ENCODE data around the gene MRE11.

MRE11 gene

GRCh38 chr11:94445641-94446040, 48.0 kb downstream of the MRE11 start:
- in situ Hi-C loops (cut with MboI; ENCODE audit: low sequenced_read_pairs, unreplicated experiment), result no loop called here
- TF ChIP-seq CTCF (IDR thresholded peaks at IDR 0.05; ENCODE audit: borderline replicate concordance, control extremely low read depth, extremely low read depth, insufficient read depth, missing control alignments), result no peak
- DNase-seq (ENCODE audit: low spot score), result no peak

- in situ Hi-C loops (cut with MboI; ENCODE audit: low sequenced_read_pairs, unreplicated experiment), result no loop called here
- no peak for DNase-seq (ENCODE audit: low spot score)
- no peak for TF ChIP-seq CTCF (IDR thresholded peaks at IDR 0.05; ENCODE audit: borderline replicate concordance, control extremely low read depth, extremely low read depth, insufficient read depth, missing control alignments)
Observed at GRCh38 chr11:94433049-94433448, 60.6 kb downstream of the MRE11 start.

DNA sequence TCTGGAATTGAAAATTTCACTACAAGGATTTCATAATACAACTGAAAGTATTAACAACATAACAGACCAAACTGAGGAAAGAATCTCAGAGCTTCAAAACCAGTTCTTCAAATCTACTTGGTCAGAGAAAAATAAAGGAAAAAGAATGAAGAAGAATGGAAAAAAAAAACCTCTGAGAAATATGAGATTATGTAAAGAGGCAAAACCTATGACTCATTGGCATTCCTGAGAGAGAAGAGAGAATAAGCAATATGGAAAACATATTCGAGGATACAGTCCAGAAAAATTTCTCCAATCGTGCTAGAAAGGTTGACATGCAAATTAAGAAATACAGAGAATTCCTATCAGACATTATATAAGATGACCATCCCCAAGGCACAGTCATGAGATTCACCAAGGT, 69.0 kb downstream of the MRE11 start:
- no peak for TF ChIP-seq CTCF (IDR thresholded peaks at IDR 0.05; ENCODE audit: borderline replicate concordance, control extremely low read depth, extremely low read depth, insufficient read depth, missing control alignments)
- in situ Hi-C loops (cut with MboI; ENCODE audit: low sequenced_read_pairs, unreplicated experiment), result no loop called here
- no peak for DNase-seq (ENCODE audit: low spot score)

- in situ Hi-C loops (cut with MboI; ENCODE audit: low sequenced_read_pairs, unreplicated experiment), result no loop called here
- no peak for DNase-seq (ENCODE audit: low spot score)
- no peak for TF ChIP-seq CTCF (IDR thresholded peaks at IDR 0.05; ENCODE audit: borderline replicate concordance, control extremely low read depth, extremely low read depth, insufficient read depth, missing control alignments)
Observed at GRCh38 chr11:94424011-94424410, 69.6 kb downstream of the MRE11 start.

DNA sequence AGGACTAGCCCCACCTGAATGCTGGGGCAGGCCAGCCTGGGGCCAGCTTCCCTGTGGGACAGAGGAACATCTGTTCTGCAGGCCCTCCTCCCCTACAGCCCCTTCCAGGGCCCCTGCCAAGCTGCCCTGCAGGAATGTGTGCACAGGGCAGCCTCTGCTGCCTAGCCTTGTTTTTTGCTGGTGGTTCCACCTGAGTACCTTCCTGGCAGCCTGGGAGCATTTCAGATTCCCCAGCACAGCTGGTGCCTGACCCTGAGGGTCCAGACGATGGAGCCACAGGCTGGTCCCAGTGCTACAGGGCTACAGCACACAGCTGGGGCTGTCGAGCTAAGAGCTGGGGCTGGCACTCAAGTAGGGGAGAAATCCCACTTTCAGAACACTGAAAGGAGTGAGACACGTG, 70.1 kb downstream of the MRE11 start:
- in situ Hi-C loops (cut with MboI; ENCODE audit: low sequenced_read_pairs, unreplicated experiment), result no loop called here
- TF ChIP-seq CTCF (IDR thresholded peaks at IDR 0.05; ENCODE audit: borderline replicate concordance, control extremely low read depth, extremely low read depth, insufficient read depth, missing control alignments), result no peak
- DNase-seq (ENCODE audit: low spot score), result no peak

GRCh38 chr11:94418123-94418765, 75.4 kb downstream of the MRE11 start:
- no peak for TF ChIP-seq CTCF (IDR thresholded peaks at IDR 0.05; ENCODE audit: borderline replicate concordance, control extremely low read depth, extremely low read depth, insufficient read depth, missing control alignments)
- no peak for DNase-seq (ENCODE audit: low spot score)
- in situ Hi-C loops (cut with MboI; ENCODE audit: low sequenced_read_pairs, unreplicated experiment), result no loop called here
